ENCODE measurements around the gene PLAAT1.

The PLAAT1 gene

GRCh38 chr3:193253986-193254660, 13.1 kb downstream of the PLAAT1 start:
- no peak for DNase-seq (ENCODE audit: low spot score)

- no peak for DNase-seq (ENCODE audit: low spot score)
Observed at GRCh38 chr3:193261970-193262369, 20.9 kb downstream of the PLAAT1 start.

DNA sequence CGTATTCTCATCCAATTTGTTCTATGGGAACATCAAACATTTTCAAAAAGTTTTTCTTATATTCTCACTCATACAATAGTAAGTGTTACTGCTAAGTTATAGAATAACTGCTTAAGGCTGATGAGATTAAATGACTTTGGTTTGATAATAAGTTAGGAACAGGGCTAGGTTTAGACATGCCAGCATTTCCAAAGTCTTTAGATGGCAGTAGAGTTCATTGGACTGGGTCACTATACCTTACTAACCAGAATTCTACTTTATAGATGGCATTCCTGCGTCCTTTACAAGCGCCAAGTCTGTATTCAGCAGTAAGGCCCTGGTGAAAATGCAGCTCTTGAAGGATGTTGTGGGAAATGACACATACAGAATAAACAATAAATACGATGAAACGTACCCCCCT, 21.7 kb downstream of the PLAAT1 start:
- no peak for DNase-seq (ENCODE audit: low spot score)

DNA sequence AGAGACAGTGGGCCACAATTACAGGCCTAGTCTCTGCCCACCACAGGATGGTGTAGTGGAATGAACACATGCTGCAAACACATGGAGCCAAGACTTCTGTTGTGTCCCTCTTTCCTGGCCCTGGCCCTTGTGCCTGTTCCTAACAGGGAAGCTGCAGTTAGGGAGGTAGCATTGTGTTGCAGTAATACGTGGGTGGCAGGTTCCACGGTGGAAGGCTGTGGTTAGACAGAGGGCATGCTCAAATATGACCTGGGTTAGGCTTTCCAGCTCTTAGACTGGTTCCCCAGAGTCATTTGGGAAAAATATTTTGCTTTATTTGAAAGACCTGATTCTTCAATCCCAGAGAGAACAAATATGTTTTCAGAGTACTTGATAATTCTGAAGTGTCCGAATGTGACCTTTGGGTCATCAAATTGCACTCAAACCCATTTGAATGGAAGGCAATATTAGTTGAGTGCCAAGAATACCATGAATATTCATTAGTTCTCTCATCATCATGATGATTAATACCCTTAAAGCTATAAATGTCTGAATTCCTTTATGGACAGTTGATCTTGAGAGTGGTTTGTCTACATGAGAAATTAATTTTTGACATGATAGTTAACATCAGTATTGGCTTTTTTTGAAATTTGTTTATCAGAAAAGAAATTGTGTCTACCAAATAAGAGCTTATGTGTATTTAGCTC, 28.5 kb downstream of the PLAAT1 start:
- no peak for DNase-seq (ENCODE audit: low spot score)

GRCh38 chr3:193270451-193270850, 29.4 kb downstream of the PLAAT1 start:
- no peak for DNase-seq (ENCODE audit: low spot score)

- DNase-seq (ENCODE audit: low spot score): no peak
Observed at GRCh38 chr3:193271101-193271840, 30.2 kb downstream of the PLAAT1 start.

GRCh38 chr3:193292386-193292785, 51.4 kb downstream of the PLAAT1 start:
- no peak for DNase-seq (ENCODE audit: low spot score)

DNA sequence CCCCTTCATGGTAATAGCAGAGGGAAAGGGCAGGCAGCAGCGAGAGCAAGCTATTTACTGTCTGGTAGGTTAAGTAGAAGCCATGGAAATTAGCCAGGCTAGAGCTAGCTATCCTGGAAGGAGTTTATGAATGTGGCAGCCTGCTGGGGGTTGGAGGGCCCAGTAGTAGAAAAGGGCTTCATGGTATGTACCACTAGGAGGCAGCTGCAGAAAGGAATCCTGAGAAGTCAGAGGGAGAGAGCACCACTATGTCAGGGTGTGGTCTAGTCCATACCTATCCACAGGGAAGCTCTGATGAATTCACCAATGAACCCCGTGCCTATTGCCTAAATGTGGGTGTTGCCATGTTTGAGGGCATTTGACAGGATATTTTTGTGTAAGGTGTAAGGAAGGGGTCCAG, 55.0 kb downstream of the PLAAT1 start:
- DNase-seq (ENCODE audit: low spot score): no peak

GRCh38 chr3:193297421-193297820, 56.4 kb downstream of the PLAAT1 start:
- no peak for DNase-seq (ENCODE audit: low spot score)

- no peak for DNase-seq (ENCODE audit: low spot score)
Observed at GRCh38 chr3:193301433-193301832, 60.4 kb downstream of the PLAAT1 start.

- DNase-seq (ENCODE audit: low spot score): no peak
Observed at GRCh38 chr3:193305356-193305755, 64.3 kb downstream of the PLAAT1 start.

DNA sequence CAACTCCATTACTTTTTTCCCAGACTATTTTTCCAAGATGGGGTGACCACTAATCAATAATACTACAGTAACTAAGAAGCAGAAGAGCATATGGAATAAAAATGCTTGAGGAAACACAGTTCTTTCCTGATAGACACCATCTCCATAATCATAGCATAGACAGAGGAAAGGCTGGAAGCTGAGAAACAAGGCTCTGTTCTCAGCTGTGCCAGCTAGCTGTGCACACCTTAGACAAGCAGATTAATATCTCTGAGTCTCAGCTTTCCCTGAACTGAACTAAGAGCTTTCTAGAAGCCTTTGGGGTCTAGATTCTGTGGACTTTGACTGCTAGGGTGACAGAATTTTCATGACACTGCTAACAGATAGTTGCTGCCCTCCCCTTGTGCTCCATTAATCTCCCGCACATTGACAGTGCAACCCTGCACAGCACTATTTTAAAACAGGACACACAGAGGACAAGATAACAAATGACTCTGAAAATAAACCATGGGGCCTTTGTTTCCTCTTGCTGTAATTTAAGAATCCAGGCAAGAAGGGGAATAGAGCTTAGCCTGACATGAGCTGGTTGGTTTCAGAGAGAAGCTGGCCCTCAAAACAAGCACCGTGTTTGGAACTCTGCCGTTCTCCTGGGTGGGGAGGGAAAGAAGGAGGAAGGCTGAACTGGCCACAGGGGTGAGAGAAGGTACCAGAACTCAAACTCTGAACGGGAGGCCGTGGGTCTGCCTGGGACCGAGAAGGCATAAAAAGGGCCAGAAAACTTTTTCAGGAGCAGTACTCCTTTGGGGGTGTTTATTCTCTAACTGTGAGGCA, 70.1 kb downstream of the PLAAT1 start:
- no peak for DNase-seq (ENCODE audit: low spot score)

- no peak for DNase-seq (ENCODE audit: low spot score)
Observed at GRCh38 chr3:193313061-193313958, 72.3 kb downstream of the PLAAT1 start.

GRCh38 chr3:193314161-193314560, 73.1 kb downstream of the PLAAT1 start:
- DNase-seq (ENCODE audit: low spot score): no peak

DNA sequence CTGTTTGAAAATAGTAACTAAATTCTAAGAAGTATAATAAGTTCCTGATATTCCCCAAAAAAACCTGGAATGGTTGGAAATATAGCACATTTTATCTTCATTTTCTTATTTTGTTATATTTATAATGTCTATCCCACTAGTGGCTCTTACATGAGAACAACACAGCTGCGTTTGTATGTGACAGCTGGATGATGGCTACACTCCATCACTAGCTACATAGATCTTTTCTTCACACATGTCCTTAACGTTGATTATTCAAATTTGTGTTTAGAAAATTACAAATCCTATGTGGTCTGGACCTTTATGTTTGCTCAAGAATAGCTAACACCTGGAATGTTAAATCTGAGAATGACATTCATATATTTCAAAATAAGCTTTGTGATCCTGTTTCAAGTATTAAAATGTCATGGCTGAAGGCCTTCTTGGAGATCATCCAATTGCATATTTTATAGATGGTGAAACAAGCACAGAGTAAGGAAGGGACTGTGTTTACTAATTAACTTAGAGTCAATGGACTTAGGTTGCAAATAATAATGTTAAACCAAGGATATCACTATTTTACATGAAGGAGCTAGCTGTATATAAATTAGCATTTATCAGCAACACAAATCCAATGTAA, 76.8 kb downstream of the PLAAT1 start:
- no peak for DNase-seq (ENCODE audit: low spot score)
